Prostate gland (tissue), 2 donors: ENCODE measurements around the gene BCL2L1. TPM values are rescaled to one million over a fixed set of nuclear protein-coding genes. Genes with fewer than 3 reads are reported as not detected.

Experiments
- DNase-seq: peaks from one replicate; pipeline ENCODE4 v3.0.0-alpha.2; 2019; ENCODE audit warnings: low spot score
- H3K27ac ChIP-seq, 2 donors: fragments of 200-600 bp; sonication (generic); 2 replicates each; pipeline ENCODE4 v1.5.1; 2017 to 2019
- H3K27me3 ChIP-seq: fragments of 200-600 bp; sonication (generic); replicated peaks from 2 replicates; pipeline ENCODE4 v1.5.1; 2019; ENCODE audit not compliant: insufficient read depth
- H3K36me3 ChIP-seq, 2 donors: fragments of 200-600 bp; sonication (generic); 1 replicate in 1 of 2; 2 replicates in 1 of 2; pipeline versions ENCODE4 v1.5.1 to v1.8.1; 2017 to 2019
- H3K4me1 ChIP-seq: fragments of 200-600 bp; sonication (generic); replicated peaks from 2 replicates; pipeline ENCODE4 v1.5.1; 2019
- H3K4me3 ChIP-seq, 2 donors: fragments of 200-600 bp; sonication (generic); 2 replicates each; pipeline ENCODE4 v1.5.1; 2017 to 2019
- H3K9me3 ChIP-seq: fragments of 200-600 bp; sonication (generic); 2 replicates; pipeline ENCODE4 v1.5.1; 2017
- CTCF ChIP-seq, 4 experiments: fragments of 200-600 bp in 2 of 4; fragments of 450-650 bp in 2 of 4; sonication (generic) in 2 of 4; IDR thresholded peaks; 1 replicate in 3 of 4; 2 replicates in 1 of 4; pipeline ENCODE4 v1.5.1; 2016 to 2019; ENCODE audit warnings: antibody characterized with exemption in 4 of 4, mild to moderate bottlenecking in 2 of 4, moderate library complexity in 2 of 4
- POLR2A ChIP-seq: fragments of 450-650 bp; IDR thresholded peaks from one replicate; pipeline ENCODE4 v1.6.1; 2016; ENCODE audit warnings: antibody characterized with exemption, mild to moderate bottlenecking
- POLR2AphosphoS5 ChIP-seq: sonication (generic); formaldehyde crosslinking; IDR thresholded peaks from one replicate; pipeline ENCODE4 v1.6.1; 2017; ENCODE audit warnings: antibody characterized with exemption
- WGBS: methylation state at CpG from one replicate; pipeline ENCODE4 v1.1.5; 2018; 5-methylcytosine and 5-hydroxymethylcytosine counted together
- intact Hi-C: fragments of 100-400 bp; cut with DNase I; formaldehyde crosslinking; loops from one replicate; pipeline ENCODE4 v1.14.2; 2022
- total RNA-seq, 2 donors: library from RNA; depleted of rRNA; stranded (reverse); fragments of >200 nt; gene quantifications; one replicate each; pipeline ENCODE4 v1.1.0, GENCODE V29; 2016

BCL2L1 gene
- total RNA-seq: 100 to 1,000 TPM; 127 to 155 TPM

GRCh38 chr20:31722257-31723068, at the start of gene BCL2L1:
Gene BCL2L1, minus strand, starts transcription at chr20:31722868. Its CDS starts 650 bp downstream, at chr20:31722218.
- Histone ChIP-seq H3K4me3 (peak within 1 kb of the TSS; percentile 90 to 91), H3K4me1 (peaks cover 2% of the 10 kb centered on the region), H3K9me3 (no peaks in the 10 kb centered on the region), H3K27ac (peak within 1 kb of the TSS; percentile 96 to 100), H3K36me3 (no peaks in the 10 kb centered on the region), H3K27me3 (no peaks in the 10 kb centered on the region)
- TF ChIP-seq CTCF (IDR thresholded peaks at IDR 0.05) (peak; percentile 38 to 92 (median 70)), POLR2AphosphoS5 (peak; percentile 86), POLR2A (peak; percentile 77)
- WGBS: under 1% methylated on average over 38 of the region's 38 CpGs
- DNase-seq: peak; percentile 83
- intact Hi-C loops: loop anchor here (1.0 kb wide), 1 partner anchor 61 kb away; no protein-coding TSS in a partner anchor

DNA sequence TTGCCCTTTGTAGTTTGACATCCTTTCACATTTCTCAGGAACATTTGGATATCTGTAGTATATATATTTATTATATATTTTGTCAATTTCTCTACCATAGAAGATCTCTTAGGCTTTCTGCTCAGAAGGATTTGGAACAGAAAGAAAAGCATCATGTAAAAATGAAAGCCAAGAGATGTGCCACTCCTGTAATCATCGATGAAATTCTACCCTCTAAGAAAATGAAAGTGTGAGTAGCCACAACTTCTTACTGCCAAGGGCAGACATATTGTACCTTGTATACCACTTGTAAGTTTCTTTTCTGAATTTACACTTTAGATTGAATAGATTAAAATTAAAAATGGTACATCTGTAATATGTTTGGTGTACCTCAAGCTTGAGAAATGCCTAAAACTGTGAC, 47.6 kb upstream of the BCL2L1 start:
- no peaks in the 10 kb centered on the region for H3K36me3 ChIP-seq
- H3K4me3 ChIP-seq: no peak overlapping the region
- H3K27ac ChIP-seq: no peak overlapping the region
- no peaks in the 10 kb centered on the region for H3K27me3 ChIP-seq
- H3K4me1 ChIP-seq: no peaks in the 10 kb centered on the region
- H3K9me3 ChIP-seq: no peaks in the 10 kb centered on the region
- TF ChIP-seq POLR2AphosphoS5: no peak
- no peak for TF ChIP-seq POLR2A
- TF ChIP-seq CTCF (IDR thresholded peaks at IDR 0.05): no peak
- WGBS: 18% methylated on average over 1 of the region's 1 CpG
- intact Hi-C loops: no loop called here
- no peak for DNase-seq

GRCh38 chr20:31769681-31770080, 47.0 kb upstream of the BCL2L1 start:
- 74% methylated on average over 5 of the region's 5 CpGs for WGBS
- intact Hi-C loops: no loop called here
- no peaks in the 10 kb centered on the region for H3K9me3 ChIP-seq
- no peak for TF ChIP-seq CTCF (IDR thresholded peaks at IDR 0.05)
- TF ChIP-seq POLR2AphosphoS5: no peak
- no peak for TF ChIP-seq POLR2A
- H3K4me3 ChIP-seq: no peak overlapping the region
- no peak overlapping the region for H3K27ac ChIP-seq
- no peak for DNase-seq
- H3K4me1 ChIP-seq: no peaks in the 10 kb centered on the region
- no peaks in the 10 kb centered on the region for H3K36me3 ChIP-seq
- no peaks in the 10 kb centered on the region for H3K27me3 ChIP-seq

DNA sequence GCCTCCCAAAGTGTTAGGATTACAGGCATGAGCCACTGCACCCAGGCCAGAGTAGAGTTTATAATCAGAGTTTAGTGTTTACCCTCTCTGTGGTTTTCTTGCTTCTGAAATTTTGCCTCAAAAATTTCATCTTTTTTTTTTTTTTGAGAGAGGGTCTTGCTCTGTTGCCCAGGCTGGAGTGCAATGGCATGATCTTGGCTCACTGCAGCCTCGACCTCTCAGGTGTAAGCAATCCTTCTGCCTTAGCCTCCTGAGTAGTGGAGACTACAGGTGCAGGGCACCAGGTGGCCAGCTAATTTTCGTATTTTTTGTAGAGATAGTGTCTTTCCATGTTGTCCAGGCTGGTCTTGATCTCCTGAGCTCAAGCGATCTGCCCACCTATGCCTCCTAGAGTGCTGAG, 45.1 kb upstream of the BCL2L1 start:
- Histone ChIP-seq H3K4me1 (no peaks in the 10 kb centered on the region), H3K9me3 (no peaks in the 10 kb centered on the region), H3K4me3 (no peak overlapping the region), H3K36me3 (no peaks in the 10 kb centered on the region), H3K27me3 (no peaks in the 10 kb centered on the region), H3K27ac (no peak overlapping the region)
- TF ChIP-seq CTCF (IDR thresholded peaks at IDR 0.05) (no peak), POLR2AphosphoS5 (no peak), POLR2A (no peak)
- no peak for DNase-seq
- intact Hi-C loops: no loop called here
- WGBS: 98% methylated on average over 3 of the region's 3 CpGs
